ENCODE results near the gene ATOH8.
"Not testable (repeated sequence)": the region's sequence is repeated elsewhere in the genome, so short reads cannot be mapped to it uniquely, and the experiment has no call there.

ATOH8 gene, protein sequence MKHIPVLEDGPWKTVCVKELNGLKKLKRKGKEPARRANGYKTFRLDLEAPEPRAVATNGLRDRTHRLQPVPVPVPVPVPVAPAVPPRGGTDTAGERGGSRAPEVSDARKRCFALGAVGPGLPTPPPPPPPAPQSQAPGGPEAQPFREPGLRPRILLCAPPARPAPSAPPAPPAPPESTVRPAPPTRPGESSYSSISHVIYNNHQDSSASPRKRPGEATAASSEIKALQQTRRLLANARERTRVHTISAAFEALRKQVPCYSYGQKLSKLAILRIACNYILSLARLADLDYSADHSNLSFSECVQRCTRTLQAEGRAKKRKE

DNA sequence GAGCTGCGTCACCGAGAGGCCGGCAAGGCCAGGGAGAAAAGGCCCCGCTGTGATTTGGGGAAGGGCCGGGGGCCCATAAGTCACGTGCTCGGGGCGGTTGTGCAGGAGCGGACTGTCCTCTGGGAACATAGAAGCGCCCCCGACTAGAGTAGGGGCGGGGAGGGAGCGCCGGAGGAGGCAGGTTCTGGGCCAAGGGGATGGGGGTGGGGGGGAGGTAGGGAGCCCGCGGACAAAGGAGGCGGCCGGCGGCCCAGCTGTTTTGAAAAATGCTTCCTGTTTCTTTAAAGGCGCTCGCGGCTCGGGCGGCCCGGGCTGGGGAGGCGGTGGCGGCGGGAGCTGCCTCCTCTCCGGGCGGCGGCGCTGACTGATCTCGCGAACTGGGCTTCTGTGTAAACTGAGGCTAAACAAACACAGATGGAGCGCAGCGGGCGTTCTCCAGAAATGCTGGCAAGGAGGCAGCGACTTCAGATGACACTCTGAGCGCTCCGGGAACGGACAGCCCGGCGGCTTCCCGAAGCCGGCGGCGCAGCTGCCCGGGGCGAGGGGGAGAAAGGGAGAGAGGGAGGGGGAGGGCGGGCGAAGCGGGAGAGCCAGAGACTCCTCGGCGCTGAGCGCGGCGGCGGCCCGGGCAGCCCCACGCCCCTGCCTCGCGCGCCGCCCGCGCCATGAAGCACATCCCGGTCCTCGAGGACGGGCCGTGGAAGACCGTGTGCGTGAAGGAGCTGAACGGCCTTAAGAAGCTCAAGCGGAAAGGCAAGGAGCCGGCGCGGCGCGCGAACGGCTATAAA, at the start of gene ATOH8:
ATOH8 (plus strand) TSS at position 467 of the 788 bp plus-strand sequence; CDS start at position 666, 199 bp downstream.
- peak; percentile 35 for DNase-seq

DNA sequence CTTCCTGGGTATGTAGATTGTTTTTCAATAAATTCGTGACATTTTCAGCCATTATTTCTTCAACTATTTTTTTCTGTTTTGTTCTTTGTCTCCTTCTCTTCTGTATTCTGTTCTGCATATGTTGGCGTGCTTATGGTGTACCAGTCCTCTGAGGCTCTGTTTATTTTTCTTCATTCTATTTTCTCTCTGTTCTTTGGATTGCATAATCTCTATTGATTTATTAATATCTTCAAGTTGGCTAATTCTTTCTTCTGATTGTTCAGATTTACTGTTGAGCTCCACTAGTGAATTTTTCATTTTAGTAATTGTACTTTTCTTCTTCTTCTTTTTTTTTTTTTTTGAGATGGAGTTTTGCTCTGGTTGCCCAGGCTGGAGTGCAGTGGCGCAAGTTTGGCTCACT, 49.8 kb upstream of the ATOH8 start:
- no peak for DNase-seq

DNA sequence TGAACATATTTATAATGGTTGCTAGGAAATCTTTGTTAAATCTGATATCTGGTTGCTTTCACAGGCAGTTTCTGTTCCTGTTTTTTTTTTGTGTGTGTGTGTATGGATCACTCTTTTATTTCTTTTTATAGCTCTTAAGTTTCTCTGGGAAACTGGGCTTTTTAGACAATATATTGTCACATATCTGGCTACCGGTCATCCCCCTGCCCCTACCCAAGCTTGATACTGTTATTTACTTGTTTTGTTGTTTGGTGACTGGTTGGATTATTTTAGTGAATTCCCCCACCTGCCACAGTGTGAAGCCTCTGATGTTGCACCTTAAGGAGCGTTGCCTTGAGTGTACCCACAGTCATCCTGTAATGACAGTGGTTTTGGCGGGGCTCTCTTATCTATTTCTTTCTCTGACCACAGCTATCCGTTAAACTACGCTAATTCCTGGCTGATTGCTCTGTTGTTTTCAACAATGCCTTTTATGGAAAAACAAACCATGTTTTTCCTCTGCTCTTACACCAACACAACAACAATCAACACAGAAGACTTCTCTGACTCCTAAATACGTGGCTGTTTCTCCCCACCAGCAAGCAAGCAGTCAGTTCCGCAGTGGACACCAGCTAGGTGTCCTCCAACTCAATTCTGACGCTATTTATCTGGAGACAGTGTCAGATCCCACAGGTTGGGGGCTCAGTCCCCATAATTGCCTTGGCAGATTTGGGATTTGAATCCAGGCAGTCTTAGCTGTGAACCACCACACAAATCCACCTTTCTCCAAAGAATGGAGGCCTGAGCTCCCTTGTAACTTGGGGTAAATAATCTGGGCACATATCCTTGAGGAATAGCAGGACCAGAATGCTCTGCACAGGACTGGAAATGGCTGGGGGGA, 48.8 kb upstream of the ATOH8 start:
- DNase-seq, result no peak

DNA sequence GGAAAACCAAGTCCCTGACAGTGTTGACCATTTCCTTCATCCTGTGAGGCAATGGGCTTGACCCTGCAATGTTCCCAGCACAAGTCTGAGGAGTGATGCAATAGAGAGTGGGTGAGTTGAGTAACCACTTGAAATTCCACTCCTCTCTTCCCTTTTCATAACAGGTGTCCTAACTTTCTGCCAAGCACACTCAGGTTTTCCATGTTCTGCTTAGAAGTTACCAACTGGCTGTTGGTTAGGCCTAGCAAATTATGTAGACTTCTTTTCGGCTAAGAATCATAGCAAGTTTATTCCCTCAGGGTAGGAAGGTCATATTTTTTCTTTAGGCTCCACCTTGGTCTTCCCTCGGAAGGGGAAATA, 48.1 kb upstream of the ATOH8 start:
- no peak for DNase-seq

DNA sequence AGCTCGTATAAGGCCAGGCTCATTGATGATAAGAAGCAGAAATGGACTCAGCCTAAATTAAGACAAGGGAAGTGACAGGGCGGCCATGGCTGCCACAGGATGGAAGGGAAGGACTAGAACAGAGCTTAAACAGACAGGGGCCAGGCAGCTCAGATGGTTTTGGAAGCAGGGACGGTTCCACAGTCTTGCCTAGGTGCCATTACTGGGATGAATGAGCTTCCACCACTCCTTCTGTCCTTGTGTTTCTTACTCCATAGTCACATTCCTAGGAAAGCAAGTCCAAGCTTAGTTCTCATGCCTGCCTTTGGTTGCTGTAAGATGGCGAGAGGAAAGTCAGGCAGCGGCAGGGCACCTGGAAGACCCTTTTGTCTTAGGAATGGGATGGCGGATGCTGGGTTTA, 47.7 kb upstream of the ATOH8 start:
- DNase-seq, result no peak

DNA sequence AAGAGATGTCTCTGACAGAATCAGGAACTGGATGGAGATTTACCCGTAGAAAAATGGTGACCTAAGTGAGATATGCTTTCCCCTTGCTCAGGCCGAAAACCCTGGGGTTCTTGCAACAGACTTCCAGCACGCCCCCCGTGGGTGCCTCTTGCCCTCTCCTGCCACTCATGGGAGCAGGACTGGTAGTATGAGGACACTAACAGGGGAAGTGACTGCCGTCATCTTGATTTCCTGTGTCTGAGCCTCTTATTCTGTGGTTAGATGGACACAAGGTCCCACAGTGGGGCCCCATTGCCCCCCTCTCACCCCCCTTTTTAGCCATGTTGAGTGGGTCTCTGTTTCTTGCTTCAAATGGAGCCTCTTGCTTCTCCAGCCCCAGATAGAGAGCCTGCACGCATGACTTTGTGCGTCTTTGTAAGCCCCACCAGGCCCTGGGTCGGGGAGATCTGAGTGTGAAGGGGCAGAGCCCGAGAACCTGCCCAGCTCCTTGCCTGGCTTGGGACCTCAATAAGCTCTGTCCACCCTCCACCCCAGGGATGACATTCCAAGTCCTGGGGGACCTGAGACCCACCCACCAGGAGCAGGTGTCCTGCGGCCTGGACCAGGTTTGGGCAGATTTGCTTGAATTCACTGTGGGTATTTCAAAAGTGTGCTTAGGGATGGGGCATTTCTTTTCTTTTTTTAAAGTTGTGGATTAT, 47.0 kb upstream of the ATOH8 start:
- DNase-seq, result no peak

DNA sequence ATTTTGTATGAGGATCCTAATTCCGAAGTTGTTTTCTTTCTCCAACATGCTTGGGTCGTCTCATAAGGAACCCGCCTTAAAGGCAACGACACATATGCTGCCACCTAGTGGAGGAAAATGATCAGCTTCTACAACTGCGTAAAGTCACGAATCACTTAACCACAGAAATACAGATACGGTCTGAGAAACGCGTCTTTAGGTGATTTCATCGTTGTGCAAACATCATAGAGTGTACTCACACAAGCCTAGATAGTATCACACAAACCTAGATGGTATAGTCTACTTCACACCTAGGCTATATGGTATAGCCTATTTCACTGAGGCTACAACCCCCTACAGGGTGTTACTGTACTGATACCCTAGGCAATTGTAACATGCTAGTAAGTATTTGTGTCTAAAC, 46.5 kb upstream of the ATOH8 start:
- peak; percentile 65 for DNase-seq

DNA sequence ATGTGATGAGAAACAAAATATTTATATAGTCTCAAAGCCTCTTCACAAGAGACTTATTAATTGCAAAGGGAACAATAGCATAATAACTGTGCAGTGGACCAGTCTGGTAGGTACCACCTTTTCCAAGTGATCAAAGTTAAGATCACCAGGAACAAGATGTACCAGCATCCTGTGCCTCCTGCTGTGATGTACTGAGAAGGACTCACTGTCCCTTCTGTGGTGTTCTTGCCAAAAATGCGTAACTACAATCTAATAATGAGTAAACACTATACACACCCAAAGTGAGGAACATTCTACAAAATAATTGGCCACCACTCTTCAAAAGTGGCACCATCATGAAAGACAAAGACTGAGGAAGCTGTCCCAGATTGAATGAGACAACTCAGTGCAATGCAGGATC, 45.1 kb upstream of the ATOH8 start:
- no peak for DNase-seq

DNA sequence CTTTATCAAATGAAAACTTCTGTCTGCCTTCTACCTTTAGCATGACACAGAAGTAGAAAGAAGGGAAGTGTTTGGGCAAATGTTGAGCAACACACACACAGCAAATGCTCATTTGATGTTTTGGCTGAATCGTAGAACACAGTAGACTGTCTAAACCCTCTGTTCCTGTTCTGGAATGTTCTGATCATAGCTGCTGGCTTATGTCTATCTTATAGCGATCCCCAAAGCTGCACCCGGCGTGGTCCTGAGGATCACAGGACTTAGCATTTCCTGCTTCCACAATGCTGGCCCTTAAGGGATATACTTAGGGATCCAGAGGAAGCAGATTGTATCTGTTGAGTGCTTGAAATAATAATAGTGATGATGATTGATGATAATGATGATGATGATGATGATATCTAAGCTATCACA, 44.4 kb upstream of the ATOH8 start:
- no peak for DNase-seq

DNA sequence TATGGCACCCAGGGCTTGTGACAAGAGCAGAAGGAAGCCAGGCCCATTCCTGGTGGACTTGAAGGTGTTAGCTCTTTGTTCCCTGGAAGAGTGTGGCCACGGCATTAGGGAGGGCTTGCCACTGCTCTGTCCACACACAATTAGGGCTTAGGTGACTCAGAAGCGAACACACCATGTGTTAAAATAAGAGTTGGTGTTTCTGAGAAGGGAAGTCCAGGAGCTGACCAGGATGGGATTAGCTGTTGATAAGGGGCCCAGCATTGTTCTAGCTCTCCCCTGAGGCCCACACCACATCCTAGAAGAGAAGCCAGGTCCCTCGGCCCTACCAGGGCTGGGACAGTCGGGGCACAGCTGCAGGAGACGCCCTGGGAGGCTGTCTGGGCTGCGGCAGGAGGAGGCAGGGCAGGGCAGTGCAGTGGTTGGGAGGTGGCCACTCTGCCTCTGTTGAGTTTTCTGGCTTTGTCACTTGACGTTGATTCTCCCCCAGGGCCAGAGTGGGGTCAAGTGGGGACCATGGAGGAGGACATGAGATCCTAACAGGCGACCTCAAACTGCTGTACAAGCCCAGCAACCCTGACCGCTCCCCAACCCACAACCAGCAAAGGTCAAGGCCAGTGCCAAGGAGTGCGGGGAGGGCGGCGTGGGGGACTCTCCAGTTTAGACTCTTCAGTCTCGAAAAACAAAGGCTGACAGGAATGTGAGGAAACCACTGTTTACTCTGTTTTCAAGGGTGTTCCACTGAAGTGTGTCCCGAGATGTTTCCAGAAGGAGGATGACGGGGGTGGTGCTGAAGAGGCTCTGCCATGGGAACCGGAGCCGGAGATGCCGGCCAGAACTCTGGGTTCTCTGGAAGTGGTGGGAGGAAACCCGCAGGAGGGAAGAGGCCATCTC, 42.9 kb upstream of the ATOH8 start:
- DNase-seq, result no peak

DNA sequence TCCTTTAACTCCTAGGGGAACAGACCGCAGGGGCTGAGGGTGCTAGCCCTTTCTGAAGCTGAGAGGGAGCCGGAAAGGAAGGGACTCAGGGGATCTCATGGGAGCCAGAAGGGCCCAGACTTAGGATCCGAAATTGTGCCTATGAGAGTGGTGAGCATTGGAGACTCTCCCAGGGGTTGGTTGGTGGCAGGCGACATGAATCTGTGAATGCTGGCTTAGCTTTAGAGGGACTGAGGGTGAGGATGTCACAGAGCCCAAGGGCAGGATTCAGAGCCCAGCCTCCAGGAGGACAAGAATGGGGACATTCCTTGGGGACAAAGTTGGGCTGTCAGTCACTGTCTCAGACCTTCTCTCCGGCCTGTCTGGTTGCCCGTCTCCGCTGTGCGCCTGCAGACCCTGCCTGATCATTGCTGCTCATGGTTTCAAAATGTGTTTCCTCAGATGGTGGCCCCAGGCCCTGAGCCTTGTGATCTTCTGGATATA, 42.2 kb upstream of the ATOH8 start:
- DNase-seq, result no peak

DNA sequence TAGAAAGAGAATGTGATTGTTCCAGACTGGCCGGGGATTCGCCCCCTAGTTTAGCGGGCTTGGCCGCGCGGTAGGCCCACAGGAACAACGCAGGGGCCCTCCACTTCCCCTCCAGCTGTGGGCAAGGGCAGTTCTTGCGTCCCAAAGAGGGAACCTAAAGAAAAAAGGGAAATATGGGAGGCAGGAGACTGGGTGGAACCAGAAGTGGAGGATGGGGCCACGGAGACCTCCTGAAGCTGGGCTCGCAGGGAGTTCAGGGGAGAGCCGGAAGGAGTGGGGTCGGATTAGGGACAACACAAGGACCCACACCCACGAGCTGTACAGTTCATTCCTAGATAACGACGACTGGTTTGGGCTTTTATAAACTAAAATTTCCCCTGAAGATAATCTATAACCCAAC, 41.5 kb upstream of the ATOH8 start:
- no peak for DNase-seq

DNA sequence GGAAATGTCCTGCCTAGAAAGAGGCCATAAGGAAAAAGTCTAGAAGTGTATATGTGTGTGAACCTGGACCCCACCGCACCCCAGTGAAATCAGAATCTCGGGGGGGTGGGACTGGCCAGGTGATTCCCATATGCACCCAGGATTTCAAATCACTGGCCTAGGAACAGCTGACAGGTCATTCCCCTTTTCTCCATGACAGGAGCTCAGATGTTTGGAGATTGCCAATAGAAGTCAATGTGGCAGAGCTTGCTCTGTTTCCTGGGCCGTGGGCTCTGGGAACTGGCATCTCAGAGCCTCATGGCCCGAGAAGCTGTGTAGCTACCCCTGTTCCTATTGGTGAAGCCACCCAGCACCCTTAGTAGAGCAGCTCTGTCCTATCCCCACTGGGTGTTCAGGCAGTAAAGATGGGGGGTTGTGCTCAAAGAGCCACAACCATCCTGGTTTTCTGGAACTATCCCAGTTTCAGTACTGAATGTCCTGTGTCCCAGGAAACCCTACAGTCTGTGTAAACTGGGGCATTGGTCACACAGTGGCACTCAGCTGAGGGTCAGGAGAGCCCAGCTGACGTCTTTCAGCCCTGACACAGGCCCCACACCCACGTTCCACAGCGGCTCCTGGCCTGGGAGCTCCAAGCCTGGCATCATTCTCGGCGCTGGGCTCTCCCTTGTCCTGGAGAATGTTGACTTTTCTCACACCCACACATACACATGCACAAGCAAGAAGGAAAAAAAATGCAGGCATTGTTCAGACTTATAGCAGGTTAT, 40.8 kb upstream of the ATOH8 start:
- no peak for DNase-seq

DNA sequence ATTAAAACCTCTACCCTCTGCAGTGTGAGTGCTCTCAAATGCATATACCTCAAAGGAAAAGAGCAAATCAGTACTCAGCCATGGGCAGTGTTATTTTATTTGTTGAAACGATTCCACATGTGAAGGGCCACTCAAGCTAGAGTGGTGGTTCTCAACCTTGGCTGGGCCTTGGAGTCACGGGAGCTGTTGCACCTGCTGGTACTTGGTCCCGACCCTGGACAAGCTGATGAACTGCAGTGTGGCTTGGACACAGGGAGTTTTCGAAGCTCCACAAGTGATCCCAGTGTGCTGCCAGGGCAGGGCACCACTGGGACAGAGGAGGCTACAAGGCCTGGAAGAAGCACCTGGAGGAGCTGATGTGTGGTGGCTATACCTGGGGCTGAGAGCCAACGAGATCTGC, 40.0 kb upstream of the ATOH8 start:
- peak; percentile 89 for DNase-seq

DNA sequence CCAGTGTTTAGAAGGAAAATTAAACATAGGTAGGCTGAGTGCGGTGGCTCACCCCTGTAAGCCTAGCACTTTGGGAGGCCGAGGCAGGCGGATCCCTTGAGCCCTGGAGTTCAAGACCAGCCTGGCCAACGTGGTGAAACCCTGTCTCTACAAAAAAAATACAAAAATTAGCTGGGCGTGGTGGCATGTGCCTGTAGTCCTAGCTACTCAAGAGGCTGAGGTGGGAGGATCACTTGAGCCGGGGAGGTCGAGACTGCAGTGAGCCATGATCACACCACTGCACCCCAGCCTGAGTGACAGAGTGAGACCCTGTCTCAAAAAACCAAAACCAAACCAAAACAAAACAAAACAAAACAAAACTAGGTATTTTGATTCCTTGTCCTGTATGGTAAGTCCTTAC, 39.4 kb upstream of the ATOH8 start:
- not testable (repeated sequence) for DNase-seq

DNA sequence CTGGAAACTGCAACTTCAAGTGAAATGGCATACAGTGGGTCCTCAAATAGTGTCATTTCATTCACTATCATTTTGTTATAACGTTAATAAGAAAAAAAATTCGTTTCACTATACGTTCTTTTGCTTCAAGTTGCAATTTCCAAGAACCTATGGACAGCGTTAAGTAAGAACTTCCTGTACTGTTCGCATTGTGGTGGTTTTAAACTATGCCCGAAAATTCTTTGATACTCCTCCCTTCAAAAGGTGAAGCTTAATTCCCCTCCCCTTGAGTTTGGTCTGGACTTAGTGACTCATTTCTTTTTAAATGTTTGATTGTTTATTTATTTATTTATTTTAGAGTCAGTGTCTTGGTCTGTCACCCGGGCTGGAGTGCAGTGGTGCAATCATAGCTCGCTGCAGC, 39.0 kb upstream of the ATOH8 start:
- no peak for DNase-seq

DNA sequence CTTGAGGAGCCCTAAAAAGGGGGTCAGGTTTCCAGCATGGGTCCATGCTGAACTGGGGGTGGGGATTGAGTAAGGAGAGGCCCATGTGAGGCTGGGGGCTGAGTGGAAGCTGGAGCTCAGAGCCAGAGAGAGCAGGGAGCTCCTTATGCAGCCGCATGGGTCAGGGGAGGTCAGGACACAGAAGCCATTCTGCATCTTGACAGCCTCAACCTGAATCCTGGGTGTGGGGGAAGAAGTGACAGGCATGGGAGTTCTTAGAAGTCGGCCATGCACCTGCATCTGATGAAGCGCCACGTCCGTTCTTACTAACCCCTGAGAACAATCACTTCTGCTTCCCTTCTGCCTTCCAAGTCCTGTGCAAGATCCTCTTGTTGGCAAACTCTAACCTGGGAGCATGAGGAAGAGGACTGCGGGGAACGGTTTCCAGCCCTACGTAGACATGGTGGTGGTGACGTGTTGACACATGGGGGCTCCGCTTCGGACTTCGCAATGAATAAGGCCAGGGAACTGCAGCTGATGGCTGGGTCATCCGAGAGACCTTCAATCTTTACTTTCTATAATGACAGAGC, 37.4 kb upstream of the ATOH8 start:
- DNase-seq, result no peak

DNA sequence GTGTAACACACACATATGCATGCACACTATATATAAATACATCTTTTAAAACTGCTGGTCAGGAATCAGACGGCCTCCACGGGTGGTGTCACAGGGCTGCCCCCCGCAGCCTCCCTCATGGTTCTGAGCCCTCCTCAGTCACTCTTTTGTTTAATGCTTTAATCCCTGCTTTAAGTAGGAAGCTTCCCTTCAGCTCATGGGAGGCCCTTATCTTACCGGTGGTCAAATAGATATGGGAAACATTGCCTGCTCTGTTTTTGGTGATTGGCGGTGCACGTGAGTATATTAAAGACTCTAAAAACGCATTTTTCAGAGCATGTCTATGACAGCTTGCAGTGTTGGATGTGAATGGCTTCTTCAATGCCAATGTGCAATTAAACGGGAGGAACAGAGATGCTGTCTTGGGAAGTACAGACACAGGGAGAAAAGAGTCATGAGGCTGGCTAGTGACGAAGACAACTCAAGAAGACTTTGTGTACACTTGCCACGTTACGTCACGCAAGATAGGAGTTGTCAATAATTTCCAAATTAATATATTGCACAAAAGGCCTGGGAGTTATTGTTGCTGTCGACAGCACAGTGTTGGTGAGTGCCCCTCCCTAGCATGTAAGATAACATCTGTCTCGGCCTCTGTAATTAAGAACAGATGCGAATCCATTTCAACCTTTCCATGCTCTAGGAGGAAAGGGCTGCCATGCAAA, 36.3 kb upstream of the ATOH8 start:
- no peak for DNase-seq

DNA sequence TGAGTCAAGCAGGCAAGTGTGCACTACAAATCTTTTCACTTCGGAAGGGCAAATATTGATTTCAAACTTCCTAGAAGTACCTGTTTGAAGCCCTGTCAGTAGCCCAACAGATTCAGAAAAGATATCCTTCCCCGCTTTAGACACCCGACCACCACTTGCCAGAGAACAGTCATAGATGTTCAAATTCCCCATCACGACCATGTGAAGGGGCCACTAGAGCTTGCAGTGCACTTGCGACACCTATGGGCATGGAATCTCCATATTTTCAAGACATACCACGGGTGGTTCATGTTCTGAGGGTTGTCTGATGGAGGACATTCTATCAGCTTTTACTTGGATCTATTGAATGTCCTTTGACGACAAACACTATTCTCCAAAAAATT, 35.8 kb upstream of the ATOH8 start:
- no peak for DNase-seq
